ENCODE measurements around the gene TNFAIP8L1.

TNFAIP8L1 gene

DNA sequence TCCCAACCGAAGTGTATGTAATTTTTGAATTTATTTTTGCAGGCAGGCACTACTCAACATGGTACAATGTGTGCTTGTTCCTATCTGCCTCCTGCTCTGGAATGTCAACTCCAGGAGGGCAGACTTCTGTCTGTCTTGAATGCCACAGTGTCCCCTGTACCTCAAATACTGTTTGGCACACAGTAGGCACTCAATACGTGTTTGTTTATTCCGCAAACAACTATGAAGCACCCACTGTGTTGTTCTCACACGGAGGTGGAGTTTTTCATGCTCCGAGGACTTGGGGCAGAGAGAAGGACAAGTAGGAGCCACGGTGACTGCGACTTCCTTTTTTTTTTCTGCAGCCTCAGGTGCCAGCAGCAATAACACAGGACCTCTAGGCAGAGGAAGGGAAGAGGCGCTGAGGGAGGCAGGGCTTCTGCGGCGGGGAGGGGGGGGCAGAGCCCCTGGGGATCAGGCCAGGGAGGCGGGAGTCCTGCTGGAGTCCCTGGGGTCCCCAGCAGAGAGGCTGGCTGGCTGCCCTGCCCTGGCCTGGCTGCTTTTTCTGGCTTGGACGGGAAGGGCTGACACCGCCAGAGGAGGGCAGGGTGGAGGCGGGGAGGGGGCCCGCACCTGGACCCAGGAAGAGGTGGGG lies 29.3 kb upstream of the TNFAIP8L1 start:
- no peak for DNase-seq (ENCODE audit: low read depth)
- TF ChIP-seq, protein P1, sequence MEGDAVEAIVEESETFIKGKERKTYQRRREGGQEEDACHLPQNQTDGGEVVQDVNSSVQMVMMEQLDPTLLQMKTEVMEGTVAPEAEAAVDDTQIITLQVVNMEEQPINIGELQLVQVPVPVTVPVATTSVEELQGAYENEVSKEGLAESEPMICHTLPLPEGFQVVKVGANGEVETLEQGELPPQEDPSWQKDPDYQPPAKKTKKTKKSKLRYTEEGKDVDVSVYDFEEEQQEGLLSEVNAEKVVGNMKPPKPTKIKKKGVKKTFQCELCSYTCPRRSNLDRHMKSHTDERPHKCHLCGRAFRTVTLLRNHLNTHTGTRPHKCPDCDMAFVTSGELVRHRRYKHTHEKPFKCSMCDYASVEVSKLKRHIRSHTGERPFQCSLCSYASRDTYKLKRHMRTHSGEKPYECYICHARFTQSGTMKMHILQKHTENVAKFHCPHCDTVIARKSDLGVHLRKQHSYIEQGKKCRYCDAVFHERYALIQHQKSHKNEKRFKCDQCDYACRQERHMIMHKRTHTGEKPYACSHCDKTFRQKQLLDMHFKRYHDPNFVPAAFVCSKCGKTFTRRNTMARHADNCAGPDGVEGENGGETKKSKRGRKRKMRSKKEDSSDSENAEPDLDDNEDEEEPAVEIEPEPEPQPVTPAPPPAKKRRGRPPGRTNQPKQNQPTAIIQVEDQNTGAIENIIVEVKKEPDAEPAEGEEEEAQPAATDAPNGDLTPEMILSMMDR (IDR thresholded peaks at IDR 0.05; ENCODE audit: control insufficient read depth, extremely low read depth, insufficient read depth), result no peak
- H3K4me3 ChIP-seq (ENCODE audit: low read depth, low read length), result no peak overlapping the region

DNA sequence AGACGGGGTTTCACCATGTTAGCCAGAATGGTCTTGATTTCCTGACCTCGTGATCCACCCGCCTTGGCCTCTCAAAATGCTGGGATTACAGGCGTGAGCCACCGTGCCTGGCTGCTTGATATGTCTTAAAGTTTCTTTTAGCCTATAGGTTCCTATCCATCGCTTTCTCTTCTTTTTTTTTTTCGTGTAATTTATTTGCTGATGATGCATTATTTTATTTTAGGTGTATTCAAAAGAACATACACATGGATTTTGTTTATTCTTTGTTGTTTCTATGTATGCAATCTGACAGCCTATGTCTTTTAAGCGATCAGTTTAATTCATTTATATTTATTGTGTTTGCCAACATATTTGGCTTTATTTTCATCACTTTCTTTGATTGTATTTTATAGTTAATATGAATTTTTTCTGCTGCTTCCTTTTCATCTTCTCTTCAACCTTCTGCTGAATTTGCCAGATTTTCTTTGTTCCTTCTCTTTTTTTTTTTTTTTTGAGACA lies 26.0 kb upstream of the TNFAIP8L1 start:
- no peak for DNase-seq (ENCODE audit: low read depth)
- TF ChIP-seq, protein P1 (IDR thresholded peaks at IDR 0.05; ENCODE audit: control insufficient read depth, extremely low read depth, insufficient read depth), result no peak
- H3K4me3 ChIP-seq (ENCODE audit: low read depth, low read length), result no peak overlapping the region

DNA sequence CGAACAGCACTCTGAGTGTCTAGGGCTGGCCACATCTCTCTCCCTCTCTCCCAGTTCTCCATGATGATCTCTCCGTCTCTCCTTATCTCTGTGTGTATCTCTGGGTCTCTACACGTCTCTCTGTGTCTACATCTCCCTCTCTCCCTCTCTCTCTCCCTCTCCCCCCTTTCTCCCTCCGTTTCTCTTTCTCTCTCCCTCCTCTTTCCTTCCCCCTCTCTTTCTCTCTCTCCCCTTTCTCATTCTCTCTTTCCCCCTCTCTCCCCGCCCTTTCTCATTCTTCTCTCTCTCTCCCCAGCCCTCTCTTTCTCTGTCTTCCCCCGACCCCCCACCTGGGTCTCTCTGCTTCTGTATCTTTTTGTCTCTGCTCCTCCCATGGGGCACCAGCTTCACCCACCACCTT lies 21.3 kb upstream of the TNFAIP8L1 start:
- no peak for DNase-seq (ENCODE audit: low read depth)
- TF ChIP-seq, protein P1 (IDR thresholded peaks at IDR 0.05; ENCODE audit: control insufficient read depth, extremely low read depth, insufficient read depth), result no peak
- H3K4me3 ChIP-seq (ENCODE audit: low read depth, low read length), result no peak overlapping the region

DNA sequence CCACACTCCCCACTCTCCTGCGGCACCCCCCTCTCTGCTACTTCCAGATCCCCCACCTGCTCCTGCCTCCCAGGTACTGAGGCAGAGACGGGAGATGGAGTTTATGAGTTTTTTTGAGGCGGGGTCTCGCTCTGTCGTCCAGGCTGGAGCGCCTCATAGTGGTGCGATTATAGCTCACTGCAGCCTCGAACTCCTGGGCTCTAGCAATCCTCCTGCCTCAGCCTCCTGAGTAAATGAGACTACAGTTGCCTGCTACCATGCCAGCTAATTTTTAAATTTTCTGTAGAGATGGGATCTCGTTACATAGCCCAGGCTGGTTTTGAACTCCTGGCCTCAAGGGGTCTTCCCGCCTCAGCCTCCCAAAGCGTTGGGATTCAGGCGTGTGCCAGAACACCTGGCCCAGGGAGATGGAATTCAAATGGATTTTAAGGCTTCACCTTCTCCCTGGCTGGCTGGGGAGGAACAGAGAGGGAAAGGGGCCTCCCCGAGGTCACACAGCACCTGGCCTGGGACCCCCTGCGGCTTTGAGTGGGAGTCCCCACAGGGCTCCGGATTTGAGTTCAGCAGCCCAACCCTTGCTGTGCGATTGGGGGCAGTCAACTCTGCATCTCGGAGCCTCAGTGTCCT lies 19.5 kb upstream of the TNFAIP8L1 start:
- no peak for DNase-seq (ENCODE audit: low read depth)
- H3K4me3 ChIP-seq (ENCODE audit: low read depth, low read length), result no peak overlapping the region
- TF ChIP-seq, protein P1 (IDR thresholded peaks at IDR 0.05; ENCODE audit: control insufficient read depth, extremely low read depth, insufficient read depth), result no peak

DNA sequence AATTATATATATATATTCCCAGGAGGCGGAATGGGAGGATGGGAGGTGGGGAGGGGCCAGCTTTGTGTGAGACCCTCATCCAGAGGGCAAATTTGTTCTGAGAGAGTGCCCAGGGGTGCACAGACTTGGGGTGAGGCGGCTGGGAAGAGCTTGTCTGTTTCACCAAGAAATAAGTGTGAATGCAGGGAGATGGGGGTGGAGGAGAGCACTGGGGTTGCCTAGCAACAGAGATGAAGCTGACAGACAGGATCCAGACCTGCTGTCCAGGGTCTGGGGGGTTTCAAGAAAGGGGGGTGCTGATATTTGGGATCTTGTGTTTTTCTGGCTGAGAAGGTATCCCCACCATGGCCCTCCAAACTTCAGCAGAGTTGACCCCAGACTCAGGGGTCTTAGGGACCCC lies 18.6 kb upstream of the TNFAIP8L1 start:
- TF ChIP-seq, protein P1 (IDR thresholded peaks at IDR 0.05; ENCODE audit: control insufficient read depth, extremely low read depth, insufficient read depth), result no peak
- no peak for DNase-seq (ENCODE audit: low read depth)
- H3K4me3 ChIP-seq (ENCODE audit: low read depth, low read length), result no peak overlapping the region

DNA sequence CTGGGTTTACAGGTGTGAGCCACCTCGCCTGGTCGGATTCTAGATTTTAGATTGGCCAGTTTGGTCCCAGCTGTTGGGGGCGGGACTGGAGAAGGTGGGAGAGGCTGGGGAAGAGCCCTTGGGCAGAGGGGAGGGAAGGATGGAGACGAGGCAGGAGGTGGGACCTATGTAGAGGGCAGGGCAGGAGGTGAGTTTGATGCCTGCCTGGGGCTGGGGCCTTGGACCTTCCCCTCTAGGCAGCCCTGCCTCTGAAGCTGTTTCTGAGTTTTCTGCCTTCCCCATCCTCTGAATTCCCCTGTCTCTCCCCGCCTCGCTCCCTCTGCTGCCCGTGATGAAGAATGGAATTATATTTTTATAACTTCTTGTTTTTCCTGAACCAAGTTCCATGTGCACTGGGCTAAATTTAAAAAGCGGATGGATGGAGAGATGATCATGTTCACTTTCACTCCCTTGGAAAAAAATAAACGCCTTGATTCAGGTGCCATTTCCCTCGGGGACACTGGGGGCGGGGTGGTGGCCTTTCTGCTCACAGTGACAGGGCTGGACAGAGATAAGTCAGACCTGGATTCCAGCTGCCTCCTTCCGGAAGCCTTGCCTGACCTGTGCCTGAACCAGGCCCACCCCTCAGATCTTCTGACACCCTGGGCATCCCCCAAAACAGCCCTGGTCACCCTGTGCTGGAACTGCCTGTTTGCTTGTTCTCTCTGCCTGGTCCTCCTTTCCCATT lies 16.5 kb upstream of the TNFAIP8L1 start:
- TF ChIP-seq, protein P1 (IDR thresholded peaks at IDR 0.05; ENCODE audit: control insufficient read depth, extremely low read depth, insufficient read depth), result no peak
- DNase-seq (ENCODE audit: low read depth), result no peak

More for the DNA sequence above, 16.5 kb upstream of the TNFAIP8L1 start:
- H3K4me3 ChIP-seq (ENCODE audit: low read depth, low read length), result no peak overlapping the region

Data from LNCaP clone FGC (cell line).